Suprapubic skin (tissue), 4 donors: ENCODE results near the gene HMCN1. TPM values are rescaled to one million over a fixed set of nuclear protein-coding genes. Genes with fewer than 3 reads are reported as not detected.

Experiments
- DNase-seq, 2 donors: peaks; one replicate each; pipeline ENCODE4 v3.0.0-alpha.2; 2019; ENCODE audit warnings: low spot score in 2 of 2
- H3K27ac ChIP-seq: fragments of 200-600 bp; sonication (generic); one replicate; pipeline ENCODE4 v1.5.1; 2019
- H3K27me3 ChIP-seq: fragments of 200-600 bp; sonication (generic); one replicate; pipeline ENCODE4 v1.5.1; 2019
- H3K36me3 ChIP-seq: fragments of 200-600 bp; sonication (generic); one replicate; pipeline ENCODE4 v1.5.1; 2019
- H3K4me1 ChIP-seq: fragments of 200-600 bp; sonication (generic); one replicate; pipeline ENCODE4 v1.5.1; 2019
- H3K4me3 ChIP-seq: fragments of 200-600 bp; sonication (generic); one replicate; pipeline ENCODE4 v1.5.1; 2019; ENCODE audit warnings: mild to moderate bottlenecking
- H3K9me3 ChIP-seq: fragments of 200-600 bp; sonication (generic); one replicate; pipeline ENCODE4 v1.5.1; 2019
- EP300 ChIP-seq: sonication (generic); formaldehyde crosslinking; IDR thresholded peaks from one replicate; pipeline ENCODE4 v1.6.1; 2017; ENCODE audit warnings: antibody characterized with exemption
- POLR2A ChIP-seq, 2 donors: fragments of 450-650 bp; IDR thresholded peaks; one replicate each; pipeline ENCODE4 v1.6.1; 2017; ENCODE audit warnings: antibody characterized with exemption in 2 of 2, mild to moderate bottlenecking in 2 of 2, moderate library complexity in 2 of 2
- POLR2AphosphoS5 ChIP-seq, 3 donors: sonication (generic); formaldehyde crosslinking; IDR thresholded peaks; one replicate each; pipeline ENCODE4 v1.6.1; 2017; ENCODE audit warnings: antibody characterized with exemption in 3 of 3
- WGBS: methylation state at CpG from one replicate; pipeline ENCODE4 v1.1.5; 2018; 5-methylcytosine and 5-hydroxymethylcytosine counted together
- total RNA-seq, 4 donors: library from RNA; depleted of rRNA; stranded (reverse); fragments of >200 nt; gene quantifications; one replicate each; pipeline ENCODE4 v1.1.0, GENCODE V29; 2016
- TF ChIP-seq, protein P1 (sequence below), 2 donors: fragments of 200-600 bp in 1 of 2; fragments of 450-650 bp in 1 of 2; sonication (generic) in 1 of 2; IDR thresholded peaks; one replicate each; pipeline ENCODE4 v1.5.1; 2016 to 2019; ENCODE audit warnings: antibody characterized with exemption in 2 of 2, mild to moderate bottlenecking in 1 of 2, moderate library complexity in 1 of 2

The HMCN1 gene
- total RNA-seq, 4 donors from 2014 or later = 2.2 to 5.6 (median 3.7) TPM

DNA sequence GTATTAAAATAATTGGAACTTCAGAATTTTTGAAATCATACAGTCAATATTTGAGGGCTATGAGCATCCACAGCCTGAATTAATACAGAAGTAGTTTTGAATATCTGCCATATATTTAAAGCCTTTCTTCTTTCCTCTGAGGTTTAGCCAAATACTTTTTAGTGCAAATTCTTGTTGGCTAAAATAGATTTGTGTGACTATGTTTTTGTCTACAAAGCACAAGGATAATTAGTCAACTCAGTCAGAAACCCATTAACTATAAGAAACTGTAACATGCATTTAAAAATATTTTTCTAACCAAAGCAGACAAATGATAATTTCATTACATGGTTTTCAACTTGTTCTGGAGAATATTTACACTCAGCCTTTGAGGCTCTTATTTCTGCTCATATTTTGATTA lies 408.7 kb downstream of the HMCN1 start:
- TF ChIP-seq, protein P1, sequence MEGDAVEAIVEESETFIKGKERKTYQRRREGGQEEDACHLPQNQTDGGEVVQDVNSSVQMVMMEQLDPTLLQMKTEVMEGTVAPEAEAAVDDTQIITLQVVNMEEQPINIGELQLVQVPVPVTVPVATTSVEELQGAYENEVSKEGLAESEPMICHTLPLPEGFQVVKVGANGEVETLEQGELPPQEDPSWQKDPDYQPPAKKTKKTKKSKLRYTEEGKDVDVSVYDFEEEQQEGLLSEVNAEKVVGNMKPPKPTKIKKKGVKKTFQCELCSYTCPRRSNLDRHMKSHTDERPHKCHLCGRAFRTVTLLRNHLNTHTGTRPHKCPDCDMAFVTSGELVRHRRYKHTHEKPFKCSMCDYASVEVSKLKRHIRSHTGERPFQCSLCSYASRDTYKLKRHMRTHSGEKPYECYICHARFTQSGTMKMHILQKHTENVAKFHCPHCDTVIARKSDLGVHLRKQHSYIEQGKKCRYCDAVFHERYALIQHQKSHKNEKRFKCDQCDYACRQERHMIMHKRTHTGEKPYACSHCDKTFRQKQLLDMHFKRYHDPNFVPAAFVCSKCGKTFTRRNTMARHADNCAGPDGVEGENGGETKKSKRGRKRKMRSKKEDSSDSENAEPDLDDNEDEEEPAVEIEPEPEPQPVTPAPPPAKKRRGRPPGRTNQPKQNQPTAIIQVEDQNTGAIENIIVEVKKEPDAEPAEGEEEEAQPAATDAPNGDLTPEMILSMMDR (IDR thresholded peaks at IDR 0.05) = no peak
- TF ChIP-seq EP300 (no peak), POLR2AphosphoS5 (IDR thresholded peaks at IDR 0.05) (no peak), POLR2A (IDR thresholded peaks at IDR 0.05) (no peak)
- H3K4me3 ChIP-seq = no peak overlapping the region
- no peaks in the 10 kb centered on the region for H3K27me3 ChIP-seq
- no peaks in the 10 kb centered on the region for H3K4me1 ChIP-seq
- H3K36me3 ChIP-seq = no peaks in the 10 kb centered on the region
- DNase-seq = no peak
- no peaks in the 10 kb centered on the region for H3K9me3 ChIP-seq
- no peak overlapping the region for H3K27ac ChIP-seq

DNA sequence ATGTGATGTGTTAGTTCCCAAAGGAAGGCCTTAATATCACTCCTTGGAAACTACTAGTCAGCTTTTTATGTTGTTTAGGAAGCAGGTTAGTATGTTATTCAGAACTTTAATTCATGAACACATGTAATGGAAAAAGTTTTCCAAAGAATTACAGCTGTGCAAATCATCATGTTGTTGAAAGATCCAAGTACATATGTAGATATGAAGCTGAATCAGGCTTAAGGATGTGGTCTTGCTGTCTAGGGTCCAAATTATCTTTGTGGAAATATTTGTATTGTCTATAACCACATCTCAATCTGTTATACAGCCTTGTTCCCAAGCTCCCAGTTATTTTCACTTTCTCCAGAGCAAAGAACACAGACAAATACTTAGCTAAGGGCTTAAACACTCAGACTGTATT lies 409.3 kb downstream of the HMCN1 start:
- no peaks in the 10 kb centered on the region for H3K27me3 ChIP-seq
- H3K27ac ChIP-seq = no peak overlapping the region
- TF ChIP-seq POLR2A (IDR thresholded peaks at IDR 0.05) (no peak), POLR2AphosphoS5 (IDR thresholded peaks at IDR 0.05) (no peak), EP300 (no peak)
- TF ChIP-seq, protein P1 (IDR thresholded peaks at IDR 0.05) = no peak
- H3K9me3 ChIP-seq = no peaks in the 10 kb centered on the region
- peaks cover 2% of the 10 kb centered on the region for H3K36me3 ChIP-seq
- H3K4me1 ChIP-seq = no peaks in the 10 kb centered on the region
- no peak overlapping the region for H3K4me3 ChIP-seq
- no peak for DNase-seq

DNA sequence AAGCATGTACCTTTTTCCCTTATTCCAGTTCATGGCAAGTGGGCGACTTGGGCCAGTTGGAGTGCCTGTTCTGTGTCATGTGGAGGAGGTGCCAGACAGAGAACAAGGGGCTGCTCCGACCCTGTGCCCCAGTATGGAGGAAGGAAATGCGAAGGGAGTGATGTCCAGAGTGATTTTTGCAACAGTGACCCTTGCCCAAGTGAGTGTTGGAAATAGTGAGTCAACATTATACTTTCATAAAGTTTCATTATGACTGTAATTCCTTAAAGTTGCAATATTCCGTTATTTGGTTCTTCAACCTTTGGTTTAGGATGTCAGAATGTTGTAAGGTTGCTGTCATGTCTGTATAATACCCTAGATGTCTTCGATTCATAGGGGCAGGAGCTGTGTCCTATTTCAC lies 410.3 kb downstream of the HMCN1 start:
- WGBS = 88% methylated on average over 5 of the region's 5 CpGs
- no peak for DNase-seq
- no peak for TF ChIP-seq POLR2AphosphoS5 (IDR thresholded peaks at IDR 0.05)
- TF ChIP-seq POLR2A (IDR thresholded peaks at IDR 0.05) = no peak
- no peak for TF ChIP-seq EP300
- TF ChIP-seq, protein P1 (IDR thresholded peaks at IDR 0.05) = no peak
- Histone ChIP-seq H3K4me1 (no peaks in the 10 kb centered on the region), H3K4me3 (no peak overlapping the region), H3K9me3 (no peaks in the 10 kb centered on the region), H3K36me3 (peaks cover 3% of the 10 kb centered on the region), H3K27me3 (no peaks in the 10 kb centered on the region), H3K27ac (no peak overlapping the region)

DNA sequence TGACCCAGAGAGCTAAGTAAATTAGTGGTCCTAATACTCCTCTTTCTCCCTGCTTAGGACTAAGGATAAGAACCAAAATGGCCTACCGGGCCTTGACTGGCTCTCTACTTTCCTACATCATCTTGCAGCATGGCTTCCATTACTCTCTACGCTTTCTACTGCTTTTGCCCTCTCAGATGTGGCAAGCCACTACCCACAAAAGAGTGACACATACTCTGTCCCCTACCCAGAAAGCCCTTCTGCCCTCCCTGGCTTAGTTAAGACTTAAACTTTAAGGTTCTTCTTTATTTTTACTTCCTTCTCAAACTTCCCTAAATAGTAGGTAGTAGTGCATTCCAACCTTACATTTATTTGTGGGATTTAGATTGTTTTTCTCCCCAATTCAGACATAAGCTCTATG lies 412.8 kb downstream of the HMCN1 start:
- TF ChIP-seq, protein P1 (IDR thresholded peaks at IDR 0.05) = no peak
- TF ChIP-seq POLR2AphosphoS5 (IDR thresholded peaks at IDR 0.05) = no peak
- no peak for TF ChIP-seq EP300
- TF ChIP-seq POLR2A (IDR thresholded peaks at IDR 0.05) = no peak
- Histone ChIP-seq H3K27me3 (no peaks in the 10 kb centered on the region), H3K36me3 (peaks cover 3% of the 10 kb centered on the region), H3K27ac (no peak overlapping the region), H3K9me3 (no peaks in the 10 kb centered on the region), H3K4me1 (no peaks in the 10 kb centered on the region), H3K4me3 (no peak overlapping the region)
- DNase-seq = no peak
- WGBS = 88% methylated on average over 2 of the region's 2 CpGs

DNA sequence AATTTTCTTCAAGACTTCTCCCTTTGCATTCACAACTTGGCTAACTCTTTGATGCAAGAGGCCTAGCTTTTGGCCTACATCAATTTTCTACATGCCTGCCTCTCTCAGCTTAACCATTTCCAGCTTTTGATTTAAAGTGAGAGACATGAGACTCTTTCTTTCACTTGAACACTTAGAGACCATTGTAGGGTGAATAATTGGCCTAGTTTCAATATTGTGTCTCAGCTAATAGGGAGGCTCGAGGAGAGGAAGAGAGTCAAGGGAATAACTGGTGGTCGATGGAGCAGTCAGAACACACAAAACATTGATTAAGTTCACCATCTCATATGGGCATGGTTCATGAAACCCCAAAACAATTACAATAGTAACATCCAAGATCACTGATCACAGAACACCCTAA lies 415.4 kb downstream of the HMCN1 start:
- 83% methylated on average over 2 of the region's 2 CpGs for WGBS
- Histone ChIP-seq H3K27me3 (no peaks in the 10 kb centered on the region), H3K9me3 (no peaks in the 10 kb centered on the region), H3K4me1 (no peaks in the 10 kb centered on the region), H3K36me3 (peaks cover 3% of the 10 kb centered on the region), H3K4me3 (no peak overlapping the region), H3K27ac (no peak overlapping the region)
- no peak for TF ChIP-seq POLR2AphosphoS5 (IDR thresholded peaks at IDR 0.05)
- TF ChIP-seq, protein P1 (IDR thresholded peaks at IDR 0.05) = no peak
- TF ChIP-seq POLR2A (IDR thresholded peaks at IDR 0.05) = no peak
- no peak for TF ChIP-seq EP300
- DNase-seq = no peak
